GM18517 (cell line): ENCODE data around the gene NSDHL.

Experiments used
- ATAC-seq: cut with Tn5 transposase; IDR thresholded peaks from one replicate; pipeline ENCODE4 v1.9.1; 2021; ENCODE audit warnings: mild to moderate bottlenecking, moderate library complexity; ENCODE audit not compliant: unreplicated experiment

NSDHL gene

GRCh38 chrX:152910018-152910417, 79.2 kb downstream of the NSDHL start:
- peak; percentile 57 for ATAC-seq

- no peak for ATAC-seq
Measured at GRCh38 chrX:152912106-152912505, 81.2 kb downstream of the NSDHL start.

- no peak for ATAC-seq
Measured at GRCh38 chrX:152912641-152913040, 81.8 kb downstream of the NSDHL start.

- no peak for ATAC-seq
Measured at GRCh38 chrX:152913346-152913745, 82.5 kb downstream of the NSDHL start.

- no peak for ATAC-seq
Measured at GRCh38 chrX:152913910-152914309, 83.0 kb downstream of the NSDHL start.

- peak; percentile 67 for ATAC-seq
Measured at GRCh38 chrX:152915541-152916241, 84.8 kb downstream of the NSDHL start.

GRCh38 chrX:152917656-152918579, 87.1 kb downstream of the NSDHL start:
- no peak for ATAC-seq

- ATAC-seq: no peak
Measured at GRCh38 chrX:152918707-152919106, 87.8 kb downstream of the NSDHL start.
